Activated CD4-positive, CD25-positive, alpha-beta regulatory T cell (primary cell): ENCODE results near the gene PALLD.

Source experiments
- DNase-seq, 4 experiments: peaks; one replicate each; lab custom pipeline; 2025; lab: John Stamatoyannopoulos, UW

Gene PALLD

GRCh38 chr4:168972596-168972995, 475.7 kb downstream of the PALLD start:
- DNase-seq = no peak
